Heart right ventricle (tissue), 16 donors: ENCODE results near the gene GPALPP1. TPM values are rescaled to one million over a fixed set of nuclear protein-coding genes. Genes with fewer than 3 reads are reported as not detected.

Source experiments
- ATAC-seq, 8 donors: fragments of 200-7000 bp; cut with Tn5 transposase; one replicate each; pipeline ENCODE4 v1.9.1; 2020; ENCODE audit warnings: mild to moderate bottlenecking in 8 of 8, moderate library complexity in 8 of 8, moderate number of reproducible peaks in 1 of 8
- DNase-seq, 2 donors: peaks; one replicate each; pipeline ENCODE4 v3.0.0-alpha.2; 2020
- H3K27ac ChIP-seq, 10 donors: fragments of 200-600 bp; sonication (generic) in 2 of 10; one replicate each; pipeline versions ENCODE4 v1.5.0 to v1.8.0; 2020 to 2022; ENCODE audit warnings: mild to moderate bottlenecking in 3 of 10
- H3K27me3 ChIP-seq, 7 donors: fragments of 200-600 bp; one replicate each; pipeline ENCODE4 v1.8.0; 2021 to 2022; ENCODE audit warnings: mild to moderate bottlenecking in 2 of 7
- H3K36me3 ChIP-seq, 9 donors: fragments of 200-600 bp; sonication (generic) in 1 of 9; one replicate each; pipeline versions ENCODE4 v1.5.0 to v1.8.0; 2020 to 2022; ENCODE audit warnings: mild to moderate bottlenecking in 2 of 9
- H3K4me1 ChIP-seq, 9 donors: fragments of 200-600 bp; sonication (generic) in 1 of 9; one replicate each; pipeline versions ENCODE4 v1.5.0 to v1.8.0; 2020 to 2022; ENCODE audit warnings: mild to moderate bottlenecking in 4 of 9
- H3K4me3 ChIP-seq, 10 donors: fragments of 200-600 bp; sonication (generic) in 2 of 10; one replicate each; pipeline versions ENCODE4 v1.5.0 to v1.8.0; 2020 to 2022; ENCODE audit warnings: mild to moderate bottlenecking in 7 of 10, moderate library complexity in 2 of 10
- H3K9me3 ChIP-seq, 11 donors: fragments of 200-600 bp in 10 of 11; sonication (generic) in 2 of 11; one replicate each; pipeline versions ENCODE4 v1.5.0 to v1.8.0; 2013 to 2022; ENCODE audit warnings: mild to moderate bottlenecking in 2 of 11, control low read depth in 1 of 11, moderate library complexity in 1 of 11
- CTCF ChIP-seq, 9 donors: fragments of 200-600 bp; sonication (generic) in 2 of 9; IDR thresholded peaks; one replicate each; pipeline versions ENCODE4 v1.5.0 to v1.8.0; 2021 to 2022; ENCODE audit warnings: antibody characterized with exemption in 9 of 9, mild to moderate bottlenecking in 5 of 9, moderate library complexity in 1 of 9
- WGBS, 2 donors: extraction: QIAGEN DNeasy Blood & Tissue Kit; methylation state at CpG; one replicate each; pipeline ENCODE4 v1.1.7; 2013; ENCODE audit warnings: inconsistent platforms in 1 of 2; 5-methylcytosine and 5-hydroxymethylcytosine counted together
- intact Hi-C, 10 donors: fragments of 100-400 bp; cut with DNase I; formaldehyde crosslinking; loops; one replicate each; pipeline versions ENCODE4 v1.11.1 to v1.14.2; 2022
- polyA plus RNA-seq, 2 donors: library from polyadenylated mRNA; stranded (reverse); fragments of 200-250 nt; gene quantifications; one replicate each; pipeline ENCODE4 v1.2.3, GENCODE V29; 2013
- total RNA-seq, 10 donors: library from RNA; stranded (reverse); fragmentation: NEBNext Ultra II Directional in 3 of 10; extraction: Animal tissue kit (Norgen Biotek cat#: 25700) in 3 of 10; gene quantifications; one replicate each; pipeline versions ENCODE4 v1.2.1 to v1.2.4, GENCODE V29; 2021 to 2023
- donor health status: Arrhythmogenic right ventricular cardiomyopathy.
- donor health status: ischemic (EF 13 %, LVEDD 7.1; RV severe dilation, severe dysfunction).
- donor health status: healthy with polysubstance abuse.
- donor health status: DM: no; HTN: yes; CAD: no.
- donor health status: DM: no; HTN: no; CAD: no.
- donor health status: ischemic (EF 25% LVEDD 6.9; RV normal size, moderate dysfunction).
- donor health status: ischemic (EF 25% LVEDD 5.7; RV mildly dilated, moderate dysfunction).
- donor health status: healthy.
- donor health status: DM: yes; HTN: yes; CAD: no.
- donor health status: Ischemic cardiomyopathy.
- donor health status: ischemic (EF 35%, LVEDD 5.7; RV mildly dilated, moderate dysfunction).
- donor health status: nonischemic (EF 11% LVEDD 7.7; RV severe dilation, severe dysfunction).
- donor health status: DM: yes; HTN: yes; CAD: no.
- donor health status: PGD.
- donor health status: ischemic (EF 29% LVEDD 5.4; RV normal size, mild dysfunction).
- donor health status: nonischemic (EF 23%, LVEDD 6.1; RV moderate dilation, normal function).

Gene GPALPP1
- total and polyA plus RNA-seq, 12 donors: 5.7 to 16.5 (median 12.2) TPM

- DNase-seq: no peak
- TF ChIP-seq CTCF (IDR thresholded peaks at IDR 0.05): no peak
- peaks cover 0 to 51% (median 9%) of the 10 kb centered on the region in 9 donors for H3K36me3 ChIP-seq
- intact Hi-C loops: loop anchor here in 6 of 10 donors (2.0 to 5.0 kb wide), 4 partner anchors 24 to 486 kb away; no protein-coding TSS in a partner anchor
- ATAC-seq: no peak
- no peak overlapping the region for H3K4me3 ChIP-seq
- H3K27ac ChIP-seq: no peak overlapping the region
- H3K27me3 ChIP-seq: no peaks in the 10 kb centered on the region
- WGBS, 2 donors: 88 to 94% methylated on average over 3 of the region's 3 CpGs
- H3K4me1 ChIP-seq: peaks cover 0 to 18% (median 4%) of the 10 kb centered on the region in 9 donors
- peaks cover 0 to under 1% (median 0%) of the 10 kb centered on the region in 11 donors for H3K9me3 ChIP-seq
These were observed 20.9 kb upstream of the GPALPP1 start for GRCh38 chr13:44968434-44968815.

- H3K4me1 ChIP-seq: peaks cover 0 to 29% (median 7%) of the 10 kb centered on the region in 9 donors
- TF ChIP-seq CTCF (IDR thresholded peaks at IDR 0.05): peak; percentile 62 to 89 (median 81)
- WGBS, 2 donors: 54 to 56% methylated on average over 4 of the region's 4 CpGs
- no peaks in the 10 kb centered on the region for H3K9me3 ChIP-seq
- no peak overlapping the region for H3K27ac ChIP-seq
- intact Hi-C loops: loop anchor here (1.0 to 10.0 kb wide), 13 partner anchors 25 to 1065 kb away; partner anchors contain the start of gene TSC22D1 (in 3 of the 10)
- peaks cover 0 to 43% (median 9%) of the 10 kb centered on the region in 9 donors for H3K36me3 ChIP-seq
- ATAC-seq (peak in 6 of 8 donors; percentile 56 to 79 (median 72)), DNase-seq (peak in 1 of 2 donors; percentile 22)
- no peaks in the 10 kb centered on the region for H3K27me3 ChIP-seq
- H3K4me3 ChIP-seq: no peak overlapping the region
These were observed 19.5 kb upstream of the GPALPP1 start for GRCh38 chr13:44969551-44970484.

- peaks cover 0 to 29% (median 7%) of the 10 kb centered on the region in 9 donors for H3K4me1 ChIP-seq
- no peak overlapping the region for H3K27ac ChIP-seq
- no peak for DNase-seq
- ATAC-seq: no peak
- no peaks in the 10 kb centered on the region for H3K9me3 ChIP-seq
- H3K36me3 ChIP-seq: peaks cover 0 to 37% (median 0%) of the 10 kb centered on the region in 9 donors
- 89 to 93% methylated on average over 7 of the region's 7 CpGs for WGBS, 2 donors
- H3K27me3 ChIP-seq: no peaks in the 10 kb centered on the region
- intact Hi-C loops: loop anchor here in 8 of 10 donors (2.0 to 10.0 kb wide), 10 partner anchors 55 to 1067 kb away; partner anchors contain the start of gene TSC22D1 (in 3 of the 8)
- no peak overlapping the region for H3K4me3 ChIP-seq
- TF ChIP-seq CTCF (IDR thresholded peaks at IDR 0.05): no peak
These were observed 17.4 kb upstream of the GPALPP1 start for GRCh38 chr13:44971656-44972595.
